Eye (tissue), 1 donor: ENCODE data around the gene DNAH6.
"Not testable (repeated sequence)": the region's sequence is repeated elsewhere in the genome, so short reads cannot be mapped to it uniquely, and the experiment has no call there.

Experiments
- DNase-seq: peaks from one replicate; pipeline ENCODE4 v3.0.0-alpha.2; 2015

Gene DNAH6

GRCh38 chr2:84516234-84516986, at the start of gene DNAH6:
TSS of gene DNAH6 (plus strand) at chr2:84516498. CDS start at chr2:84517827, 1,329 bp downstream.
- peak; percentile 98 for DNase-seq

GRCh38 chr2:84467389-84467788, 48.9 kb upstream of the DNAH6 start:
- no peak for DNase-seq

- DNase-seq = not testable (repeated sequence)
These were observed 43.9 kb upstream of the DNAH6 start for GRCh38 chr2:84472423-84472822.

GRCh38 chr2:84472856-84473565, 43.3 kb upstream of the DNAH6 start:
- DNase-seq = no peak

GRCh38 chr2:84474176-84474575, 42.1 kb upstream of the DNAH6 start:
- no peak for DNase-seq

- no peak for DNase-seq
These were observed 38.4 kb upstream of the DNAH6 start for GRCh38 chr2:84477886-84478285.

- no peak for DNase-seq
These were observed 37.4 kb upstream of the DNAH6 start for GRCh38 chr2:84478867-84479266.

- DNase-seq = no peak
These were observed 34.6 kb upstream of the DNAH6 start for GRCh38 chr2:84481702-84482101.

- DNase-seq = no peak
These were observed 33.7 kb upstream of the DNAH6 start for GRCh38 chr2:84482603-84483002.

- DNase-seq = no peak
These were observed 33.0 kb upstream of the DNAH6 start for GRCh38 chr2:84483320-84483719.

GRCh38 chr2:84486441-84487115, 29.7 kb upstream of the DNAH6 start:
- peak; percentile 13 for DNase-seq

- no peak for DNase-seq
These were observed 28.9 kb upstream of the DNAH6 start for GRCh38 chr2:84487298-84487996.

GRCh38 chr2:84491256-84491655, 25.0 kb upstream of the DNAH6 start:
- no peak for DNase-seq

GRCh38 chr2:84491741-84492140, 24.6 kb upstream of the DNAH6 start:
- DNase-seq = no peak

- DNase-seq = no peak
These were observed 23.7 kb upstream of the DNAH6 start for GRCh38 chr2:84492571-84492970.

GRCh38 chr2:84493514-84493913, 22.8 kb upstream of the DNAH6 start:
- DNase-seq = no peak

- DNase-seq = no peak
These were observed 22.2 kb upstream of the DNAH6 start for GRCh38 chr2:84494070-84494469.

GRCh38 chr2:84495539-84496146, 20.7 kb upstream of the DNAH6 start:
- DNase-seq = peak; percentile 85

GRCh38 chr2:84496386-84496785, 19.9 kb upstream of the DNAH6 start:
- no peak for DNase-seq

GRCh38 chr2:84497285-84497684, 19.0 kb upstream of the DNAH6 start:
- DNase-seq = no peak

- DNase-seq = no peak
These were observed 18.0 kb upstream of the DNAH6 start for GRCh38 chr2:84498150-84498799.

GRCh38 chr2:84511024-84511423, 5.3 kb upstream of the DNAH6 start:
- DNase-seq = not testable (repeated sequence)
